OCI-LY3 (cell line): ENCODE results near the gene TNRC6C.

ENCODE experiments used
- H2AFZ ChIP-seq: fragments of 200-600, 300-600 bp; shearing (Covaris generic); 2 replicates; pipeline ENCODE4 v1.6.0; 2014; ENCODE audit warnings: antibody characterized with exemption, low read depth, low read length
- H3K27ac ChIP-seq: fragments of 200-600, 300-600 bp; sonication (generic); 2 replicates; pipeline ENCODE4 v1.5.1; 2014; ENCODE audit warnings: mild to moderate bottlenecking, low read length, moderate library complexity, mixed read lengths
- H3K27me3 ChIP-seq: fragments of 200-600, 300-600 bp; sonication (generic); 2 replicates; pipeline ENCODE4 v1.6.1; 2014; ENCODE audit warnings: low read depth, low read length, mixed read lengths
- H3K36me3 ChIP-seq: fragments of 200-600, 300-600 bp; sonication (generic); replicated peaks from 2 replicates; pipeline ENCODE3; 2014; ENCODE audit warnings: low read depth, low read length, mixed read lengths
- H3K4me1 ChIP-seq: fragments of 300-600, 200-600 bp; sonication (generic); 2 replicates; pipeline ENCODE4 v1.6.1; 2014; ENCODE audit warnings: low read length, mixed read lengths
- H3K4me2 ChIP-seq: fragments of 200-600, 300-600 bp; sonication (generic); 2 replicates; pipeline ENCODE4 v1.6.1; 2014; ENCODE audit warnings: low read length, mixed read lengths
- H3K4me3 ChIP-seq: fragments of 300-600, 200-600 bp; sonication (generic); 2 replicates; pipeline ENCODE4 v1.5.1; 2014; ENCODE audit warnings: antibody characterized with exemption, mild to moderate bottlenecking, low read length, moderate library complexity
- H3K79me2 ChIP-seq: fragments of 300-600, 200-600 bp; shearing (Covaris generic); 2 replicates; pipeline ENCODE4 v1.6.1; 2014; ENCODE audit warnings: mild to moderate bottlenecking, low read length, mixed read lengths
- H3K9ac ChIP-seq: fragments of 300-600, 200-600 bp; shearing (Covaris generic); 2 replicates; pipeline ENCODE4 v1.6.0; 2014; ENCODE audit warnings: mild to moderate bottlenecking, low read length, moderate library complexity
- H3K9me3 ChIP-seq: fragments of 200-600, 300-600 bp; shearing (Covaris generic); 2 replicates; pipeline ENCODE4 v1.6.1; 2014; ENCODE audit warnings: low read length, mixed read lengths; ENCODE audit not compliant: insufficient read depth
- H4K20me1 ChIP-seq: fragments of 200-600, 300-600 bp; sonication (generic); 2 replicates; pipeline ENCODE4 v1.6.1; 2016; ENCODE audit warnings: low read length, mixed read lengths; ENCODE audit not compliant: insufficient read depth
- CTCF ChIP-seq: fragments of 200-600, 300-600 bp; sonication (generic); IDR thresholded peaks from 2 replicates; pipeline ENCODE4 v1.5.1; 2014; ENCODE audit warnings: antibody characterized with exemption, low read length, low read depth
- EZH2phosphoT487 ChIP-seq: fragments of 200-600 bp; shearing (Covaris generic); IDR thresholded peaks from 2 replicates; pipeline ENCODE4 v1.6.1; 2018; ENCODE audit warnings: antibody characterized with exemption, mixed run types, low read depth

Gene TNRC6C

DNA sequence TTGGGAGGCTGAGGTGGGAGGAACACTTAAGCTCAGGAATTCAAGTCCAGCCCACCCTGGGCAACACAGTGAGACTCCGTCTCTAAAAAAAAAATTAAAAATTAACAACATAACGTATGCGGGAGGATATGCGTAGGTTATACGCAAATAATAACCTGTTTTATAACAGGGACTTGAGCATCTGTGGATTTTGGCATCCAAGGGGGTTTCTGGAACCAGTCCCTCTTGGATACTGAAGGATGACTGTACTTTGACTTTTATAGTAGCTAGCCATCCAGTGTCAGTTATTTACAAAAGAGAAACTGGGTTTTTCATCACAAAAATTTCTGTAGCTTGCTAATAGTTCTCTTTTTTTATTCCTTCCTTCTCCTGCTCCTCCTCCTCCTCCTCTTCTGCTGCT lies 64.5 kb downstream of the TNRC6C start:
- H3K9ac ChIP-seq: no peak overlapping the region
- no peak overlapping the region for H2AFZ ChIP-seq
- no peaks in the 10 kb centered on the region for H3K36me3 ChIP-seq

DNA sequence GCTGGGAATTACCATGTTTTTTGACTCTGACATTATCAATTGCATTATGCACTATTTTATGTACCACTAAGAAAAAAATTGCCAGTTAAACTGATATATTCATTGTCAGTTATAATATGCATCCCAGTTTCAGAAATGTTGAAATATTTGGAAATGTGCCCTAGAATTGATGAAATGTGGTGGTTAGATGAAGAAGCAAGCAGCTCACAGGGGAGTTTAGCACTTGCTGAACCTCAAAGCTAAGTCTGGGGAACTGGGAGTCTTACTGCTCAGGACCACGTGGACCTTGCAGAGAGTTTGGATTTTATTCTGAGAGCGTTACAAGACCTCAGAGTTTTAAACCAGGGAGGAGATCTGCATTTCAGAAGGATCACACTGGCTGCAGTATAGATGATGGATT lies 67.9 kb downstream of the TNRC6C start:
- Histone ChIP-seq H2AFZ (no peak overlapping the region), H3K79me2 (no peaks in the 10 kb centered on the region), H4K20me1 (no peaks in the 10 kb centered on the region), H3K4me3 (no peak overlapping the region), H3K9me3 (no peaks in the 10 kb centered on the region), H3K27me3 (peaks cover 37% of the 10 kb centered on the region), H3K36me3 (no peaks in the 10 kb centered on the region), H3K4me2 (no peak overlapping the region), H3K27ac (no peak overlapping the region), H3K9ac (no peak overlapping the region), H3K4me1 (peaks cover 8% of the 10 kb centered on the region)
- no peak for TF ChIP-seq CTCF
- TF ChIP-seq EZH2phosphoT487: no peak

More for the DNA sequence above, 64.5 kb downstream of the TNRC6C start:
- H3K9me3 ChIP-seq: no peaks in the 10 kb centered on the region
- no peak overlapping the region for H3K4me2 ChIP-seq
- H4K20me1 ChIP-seq: no peaks in the 10 kb centered on the region
- TF ChIP-seq CTCF (no peak), EZH2phosphoT487 (no peak)
- no peak overlapping the region for H3K4me3 ChIP-seq
- H3K27me3 ChIP-seq: peaks cover 48% of the 10 kb centered on the region
- H3K4me1 ChIP-seq: peaks cover 31% of the 10 kb centered on the region
- no peaks in the 10 kb centered on the region for H3K79me2 ChIP-seq
- H3K27ac ChIP-seq: no peak overlapping the region

GRCh38 chr17:78027121-78027520 lies 68.6 kb downstream of the TNRC6C start:
- Histone ChIP-seq H3K4me1 (peaks cover 8% of the 10 kb centered on the region), H3K27me3 (peaks cover 35% of the 10 kb centered on the region), H3K27ac (no peak overlapping the region), H3K9ac (no peak overlapping the region), H2AFZ (no peak overlapping the region), H3K4me2 (no peak overlapping the region), H4K20me1 (no peaks in the 10 kb centered on the region), H3K79me2 (no peaks in the 10 kb centered on the region), H3K4me3 (no peak overlapping the region), H3K9me3 (no peaks in the 10 kb centered on the region), H3K36me3 (no peaks in the 10 kb centered on the region)
- no peak for TF ChIP-seq EZH2phosphoT487
- no peak for TF ChIP-seq CTCF

- Histone ChIP-seq H3K4me2 (no peak overlapping the region), H4K20me1 (no peaks in the 10 kb centered on the region), H3K79me2 (no peaks in the 10 kb centered on the region), H3K4me1 (peaks cover 11% of the 10 kb centered on the region), H3K27me3 (peaks cover 24% of the 10 kb centered on the region), H3K27ac (no peak overlapping the region), H3K4me3 (no peak overlapping the region), H3K9ac (no peak overlapping the region), H2AFZ (no peak overlapping the region), H3K36me3 (no peaks in the 10 kb centered on the region), H3K9me3 (no peaks in the 10 kb centered on the region)
- no peak for TF ChIP-seq CTCF
- TF ChIP-seq EZH2phosphoT487: no peak
Observed at GRCh38 chr17:78029697-78030096, 71.2 kb downstream of the TNRC6C start.
